HepG2 (cell line): Measurements from ENCODE around the gene ZFP92. TPM values are rescaled to one million over a fixed set of nuclear protein-coding genes. Genes with fewer than 3 reads are reported as not detected.

ENCODE experiments used
- ATAC-seq: fragments of 200-7000 bp; cut with Tn5 transposase; 3 replicates; pipeline ENCODE4 v1.9.1; 2020; ENCODE audit warnings: mild to moderate bottlenecking, moderate library complexity
- BruUV-seq: library from RNA; stranded (reverse); fragments of 400-500 nt; replicated peaks from 2 replicates; lab custom pipeline; 2021; lab: Mats Ljungman, UMichigan
- CTCF ChIA-PET: fragments of 300-600 bp; formaldehyde crosslinking; extraction: SDS; loops from one replicate; lab custom pipeline; 2021; ENCODE audit warnings: low total read pairs, inconsistent platforms, low intra/inter-chr PET ratio; lab: Yijun Ruan, JAX
- POLR2A ChIA-PET: fragments of 350-600 bp; sonication (Branson Sonifier 250); formaldehyde crosslinking; loops from one replicate; lab custom pipeline; 2020; ENCODE audit warnings: antibody characterized with exemption, inconsistent platforms; lab: Yijun Ruan, JAX
- DNase-seq: peaks from one replicate; pipeline ENCODE4 v3.0.0-alpha.2; 2015; ENCODE audit warnings: low spot score
- FAIRE-seq: peaks from 3 replicates; lab custom pipeline; 2011; peaks lifted over from hg19 to GRCh38; lab: Jason Lieb, UNC
- H2AFZ ChIP-seq: one replicate; pipeline ENCODE4 v1.6.1; 2011; ENCODE audit warnings: low read length, inconsistent platforms
- H3K27ac ChIP-seq: fragments of 300-600 bp; 3 replicates; pipeline ENCODE4 v1.8.0; 2011; ENCODE audit warnings: mixed run types, mild to moderate bottlenecking, mixed read lengths, low read length, inconsistent platforms; ENCODE audit not compliant: insufficient read depth; ENCODE audit errors: extremely low read length
- H3K27me3 ChIP-seq, 2 experiments: fragments of 200-600 bp in 1 of 2; 2 replicates in 1 of 2; 3 replicates in 1 of 2; pipeline versions ENCODE4 v1.6.0 to v1.8.0; 2011; ENCODE audit warnings: low read length in 2 of 2, mild to moderate bottlenecking in 2 of 2, moderate library complexity in 2 of 2, inconsistent platforms in 1 of 2; ENCODE audit not compliant: insufficient read depth in 2 of 2, control insufficient read depth in 1 of 2
- H3K36me3 ChIP-seq, 2 experiments: fragments of 200-600 bp in 1 of 2; replicated peaks in 1 of 2; 2 replicates in 1 of 2; 3 replicates in 1 of 2; pipeline versions ENCODE4 v1.5.1 to v1.8.0; 2011; ENCODE audit warnings: low read length in 2 of 2, inconsistent platforms in 1 of 2; ENCODE audit not compliant: insufficient read depth in 2 of 2, control insufficient read depth in 1 of 2
- H3K4me1 ChIP-seq: 2 replicates; pipeline ENCODE4 v1.5.1; 2012; ENCODE audit warnings: low read length, inconsistent platforms; ENCODE audit not compliant: insufficient read depth
- H3K4me2 ChIP-seq: 2 replicates; pipeline ENCODE4 v1.6.0; 2011; ENCODE audit warnings: low read depth, low read length, inconsistent platforms
- H3K4me3 ChIP-seq, 3 experiments: fragments of 200-600 bp in 1 of 3; sonication (generic), shearing (Covaris generic) in 1 of 3; replicated peaks in 1 of 3; 2 replicates each; pipeline ENCODE4 v1.5.1; 2011 to 2016; ENCODE audit warnings: low read length in 3 of 3, inconsistent platforms in 2 of 3, low read depth in 2 of 3, mild to moderate bottlenecking in 2 of 3, control low read depth in 1 of 3, mixed read lengths in 1 of 3; ENCODE audit not compliant: insufficient read depth in 1 of 3
- H3K79me2 ChIP-seq: one replicate; pipeline ENCODE4 v1.6.1; 2011; ENCODE audit warnings: low read length, inconsistent platforms; ENCODE audit not compliant: insufficient read depth
- H3K9ac ChIP-seq: 2 replicates; pipeline ENCODE4 v1.6.0; 2011; ENCODE audit warnings: mild to moderate bottlenecking, low read depth, low read length, inconsistent platforms; ENCODE audit not compliant: insufficient read depth
- H3K9me3 ChIP-seq: 2 replicates; pipeline ENCODE4 v1.5.1; 2012; ENCODE audit warnings: mild to moderate bottlenecking, low read length
- H4K20me1 ChIP-seq: 2 replicates; pipeline ENCODE4 v1.6.0; 2011; ENCODE audit warnings: inconsistent platforms, mild to moderate bottlenecking, low read length, moderate library complexity; ENCODE audit not compliant: insufficient read depth
- ASH2L ChIP-seq: fragments of 300-600, 200-600 bp; sonication (generic); IDR thresholded peaks from 2 replicates; pipeline ENCODE4 v1.7.0; 2017; ENCODE audit warnings: low read depth, mild to moderate bottlenecking, moderate library complexity, mixed read lengths, low read length; ENCODE audit not compliant: insufficient read length
- CENPBD1 ChIP-seq: sonication (generic); formaldehyde crosslinking; IDR thresholded peaks from 2 replicates; pipeline ENCODE4 v1.8.0; 2022; ENCODE audit warnings: missing genetic modification reagents, low read depth, mild to moderate bottlenecking, borderline replicate concordance
- DPF2 ChIP-seq: sonication (generic); formaldehyde crosslinking; IDR thresholded peaks from 2 replicates; pipeline ENCODE4 v1.4.0; 2020; ENCODE audit warnings: mild to moderate bottlenecking, low read depth, missing genetic modification reagents, borderline replicate concordance
- FOXO1 ChIP-seq: sonication (generic); formaldehyde crosslinking; IDR thresholded peaks from 2 replicates; pipeline ENCODE4 v1.4.0; 2020; ENCODE audit warnings: missing genetic modification reagents
- ONECUT2 ChIP-seq: sonication (generic); formaldehyde crosslinking; IDR thresholded peaks from 2 replicates; pipeline ENCODE4 v1.4.0; 2020; ENCODE audit warnings: missing genetic modification reagents
- PAF1 ChIP-seq: IDR thresholded peaks from 2 replicates; pipeline ENCODE4 v1.6.1; 2016; ENCODE audit warnings: missing genetic modification reagents, missing compliant biosample characterization
- RFX3 ChIP-seq: IDR thresholded peaks from 2 replicates; pipeline ENCODE4 v1.6.1; 2016; ENCODE audit warnings: missing biosample characterization, missing genetic modification reagents
- SMARCE1 ChIP-seq: fragments of 450-650 bp; IDR thresholded peaks from 2 replicates; pipeline ENCODE4 v1.6.1; 2017; ENCODE audit warnings: borderline replicate concordance
- TOE1 ChIP-seq: sonication (generic); formaldehyde crosslinking; IDR thresholded peaks from 2 replicates; pipeline ENCODE4 v1.4.0; 2020; ENCODE audit warnings: mild to moderate bottlenecking, missing genetic modification reagents
- ZKSCAN8 ChIP-seq: IDR thresholded peaks from 2 replicates; pipeline ENCODE4 v1.6.1; 2016; ENCODE audit warnings: borderline replicate concordance, missing genetic modification reagents, missing compliant biosample characterization
- ZNF143 ChIP-seq: sonication (generic); formaldehyde crosslinking; IDR thresholded peaks from 2 replicates; pipeline ENCODE4 v1.4.0; 2020; ENCODE audit warnings: missing genetic modification reagents
- ZNF280D ChIP-seq: sonication (generic); formaldehyde crosslinking; IDR thresholded peaks from 2 replicates; pipeline ENCODE4 v1.5.1; 2020; ENCODE audit warnings: mild to moderate bottlenecking, missing genetic modification reagents
- ZNF329 ChIP-seq: sonication (generic); formaldehyde crosslinking; IDR thresholded peaks from 2 replicates; pipeline ENCODE4 v1.9.0; 2021; ENCODE audit warnings: low read depth, mild to moderate bottlenecking, missing genetic modification reagents
- ZNF33A ChIP-seq: sonication (generic); formaldehyde crosslinking; IDR thresholded peaks from 2 replicates; pipeline ENCODE4 v1.5.1; 2020; ENCODE audit warnings: missing genetic modification reagents, mild to moderate bottlenecking, moderate library complexity, borderline replicate concordance
- ZNF33B ChIP-seq: sonication (generic); formaldehyde crosslinking; IDR thresholded peaks from 2 replicates; pipeline ENCODE4 v1.5.1; 2020; ENCODE audit warnings: mild to moderate bottlenecking, missing genetic modification reagents
- ZNF430 ChIP-seq: sonication (generic); formaldehyde crosslinking; IDR thresholded peaks from 2 replicates; pipeline ENCODE4 v1.9.0; 2021; ENCODE audit warnings: mild to moderate bottlenecking, missing genetic modification reagents
- ZNF468 ChIP-seq: sonication (generic); formaldehyde crosslinking; IDR thresholded peaks from 2 replicates; pipeline ENCODE4 v1.8.0; 2022; ENCODE audit warnings: mild to moderate bottlenecking, moderate library complexity, missing genetic modification reagents
- ZNF501 ChIP-seq: sonication (generic); formaldehyde crosslinking; IDR thresholded peaks from 2 replicates; pipeline ENCODE4 v1.5.1; 2020; ENCODE audit warnings: mild to moderate bottlenecking, moderate library complexity, missing genetic modification reagents
- ZNF543 ChIP-seq: sonication (generic); formaldehyde crosslinking; IDR thresholded peaks from 2 replicates; pipeline ENCODE4 v1.4.0; 2020; ENCODE audit warnings: mild to moderate bottlenecking, missing genetic modification reagents
- ZNF572 ChIP-seq: sonication (generic); formaldehyde crosslinking; IDR thresholded peaks from 2 replicates; pipeline ENCODE4 v1.5.1; 2020; ENCODE audit warnings: mild to moderate bottlenecking, missing genetic modification reagents
- ZNF83 ChIP-seq: sonication (generic); formaldehyde crosslinking; IDR thresholded peaks from 2 replicates; pipeline ENCODE4 v1.4.0; 2020; ENCODE audit warnings: missing genetic modification reagents, mild to moderate bottlenecking, borderline replicate concordance
- WGBS: methylation state at CpG from one replicate; pipeline ENCODE4 v1.1.6; 2017; ENCODE audit warnings: low lambda C conversion rate; 5-methylcytosine and 5-hydroxymethylcytosine counted together
- in situ Hi-C: cut with HindIII; loops from 2 replicates; pipeline ENCODE4 v1.10.0; 2017; ENCODE audit warnings: low pct_unique_long_range_greater_than_20kb; ENCODE audit not compliant: extremely low pct_ligation_motif_present
- intact Hi-C: fragments of 100-400 bp; cut with micrococcal nuclease; formaldehyde crosslinking; loops from one replicate; pipeline ENCODE4 v1.10.0; 2022; ENCODE audit not compliant: unreplicated experiment
- polyA plus RNA-seq, 8 experiments: library from polyadenylated mRNA; depleted of rRNA in 3 of 8; stranded (reverse) in 7 of 8; unstranded in 1 of 8; fragments of >200 nt; fragmentation: Illumina TruSeq in 4 of 8; extraction: Trizol in 4 of 8; gene quantifications; 2 replicates each; pipeline versions ENCODE4 v1.2.1 to v1.2.3, GENCODE V29; 2011 to 2016; ENCODE audit warnings: low read depth in 4 of 8, missing spikeins in 1 of 8, mixed read lengths in 1 of 8; ENCODE audit not compliant: insufficient read depth in 1 of 8
- total RNA-seq, 5 experiments: library from RNA; depleted of rRNA; stranded (reverse); fragments of >200 nt; fragmentation: Illumina TruSeq; extraction: Trizol; gene quantifications; 2 replicates each; pipeline ENCODE4 v1.2.3, GENCODE V29; 2016; ENCODE audit warnings: low read depth in 1 of 5

The ZFP92 gene
- total and polyA plus RNA-seq, 2 of the 13 experiments (the other 11 are each of a cell fraction or from before 2014, with no cell fraction given) = 0.02 TPM; not detected in 1

GRCh38 chrX:153410888-153411254 is 401 bp upstream of the ZFP92 start (continued):
- TF ChIP-seq ZNF572 (CRISPR knock-in tag) (no peak), RFX3 (CRISPR knock-in tag) (no peak), ZNF143 (CRISPR knock-in tag) (no peak), ZNF33A (no peak), ZNF280D (no peak)

GRCh38 chrX:153411988-153412574 is 809 bp downstream of the ZFP92 start:
- BruUV-seq = no TSS peak
- H3K27ac ChIP-seq = no peak overlapping the region
- H3K4me1 ChIP-seq = peaks cover 48% of the 10 kb centered on the region
- DNase-seq (no peak), FAIRE-seq (no peak), ATAC-seq (no peak)
- no peak overlapping the region for H3K4me2 ChIP-seq
- in situ Hi-C loops (loop anchor here (10.0 kb wide), 1 partner anchor 377 kb away; no protein-coding TSS in a partner anchor), intact Hi-C loops (no loop called here)
- no peaks in the 10 kb centered on the region for H3K9me3 ChIP-seq
- WGBS = 84% methylated on average over 10 of the region's 17 CpGs
- H3K79me2 ChIP-seq = no peaks in the 10 kb centered on the region
- TF ChIP-seq ZKSCAN8 (CRISPR knock-in tag) (no peak), ONECUT2 (CRISPR knock-in tag) (no peak), ZNF329 (CRISPR knock-in tag) (no peak), ZNF543 (CRISPR knock-in tag) (no peak), TOE1 (CRISPR knock-in tag) (no peak), PAF1 (CRISPR knock-in tag) (no peak), ZNF83 (CRISPR knock-in tag) (no peak), SMARCE1 (no peak), ZNF430 (no peak), CENPBD1 (CRISPR knock-in tag) (no peak), ZNF468 (CRISPR knock-in tag) (no peak), ZNF33B (CRISPR knock-in tag) (no peak), FOXO1 (CRISPR knock-in tag) (no peak), DPF2 (CRISPR knock-in tag) (no peak), ZNF501 (CRISPR knock-in tag) (no peak), ASH2L (no peak)
- no peak overlapping the region for H2AFZ ChIP-seq
- no peaks in the 10 kb centered on the region for H4K20me1 ChIP-seq
- ChIA-PET CTCF (no interaction called here), POLR2A (no interaction called here)
- peaks cover 1 to 2% of the 10 kb centered on the region in 2 experiments; a peak in 1 of 5 replicates for H3K27me3 ChIP-seq
- no peaks in the 10 kb centered on the region for H3K36me3 ChIP-seq
- no peak overlapping the region for H3K9ac ChIP-seq
- H3K4me3 ChIP-seq = no peak overlapping the region
